SIG-M5 (cell line): ENCODE data around the gene PCBP3.
"Not testable (repeated sequence)": the region's sequence is repeated elsewhere in the genome, so short reads cannot be mapped to it uniquely, and the experiment has no call there.

ENCODE experiments used
- DNase-seq: peaks from one replicate; lab custom pipeline; 2025; lab: John Stamatoyannopoulos, UW

PCBP3 gene

GRCh38 chr21:45809421-45809820 is 165.9 kb downstream of the PCBP3 start:
- DNase-seq: no peak

GRCh38 chr21:45811136-45811535 is 167.6 kb downstream of the PCBP3 start:
- no peak for DNase-seq

GRCh38 chr21:45814210-45814940 is 170.8 kb downstream of the PCBP3 start:
- not testable (repeated sequence) for DNase-seq

DNA sequence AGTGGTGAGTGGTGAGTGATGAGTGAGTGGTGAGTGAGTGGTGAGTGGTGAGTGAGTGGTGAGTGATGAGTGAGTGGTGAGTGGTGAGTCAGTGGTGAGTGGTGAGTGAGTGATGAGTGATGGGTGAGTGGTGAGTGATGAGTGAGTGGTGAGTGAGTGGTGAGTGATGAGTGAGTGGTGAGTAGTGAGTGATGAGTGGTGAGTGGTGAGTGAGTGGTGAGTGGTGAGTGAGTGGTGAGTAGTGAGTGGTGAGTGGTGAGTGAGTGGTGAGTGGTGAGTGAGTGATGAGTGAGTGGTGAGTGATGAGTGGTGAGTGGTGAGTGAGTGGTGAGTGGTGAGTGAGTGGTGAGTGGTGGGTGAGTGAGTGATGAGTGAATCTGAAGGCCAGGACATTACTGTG is 172.3 kb downstream of the PCBP3 start:
- DNase-seq: not testable (repeated sequence)

- no peak for DNase-seq
These were observed 173.3 kb downstream of the PCBP3 start for GRCh38 chr21:45816794-45817193.

- DNase-seq: no peak
These were observed 173.8 kb downstream of the PCBP3 start for GRCh38 chr21:45817345-45817744.

DNA sequence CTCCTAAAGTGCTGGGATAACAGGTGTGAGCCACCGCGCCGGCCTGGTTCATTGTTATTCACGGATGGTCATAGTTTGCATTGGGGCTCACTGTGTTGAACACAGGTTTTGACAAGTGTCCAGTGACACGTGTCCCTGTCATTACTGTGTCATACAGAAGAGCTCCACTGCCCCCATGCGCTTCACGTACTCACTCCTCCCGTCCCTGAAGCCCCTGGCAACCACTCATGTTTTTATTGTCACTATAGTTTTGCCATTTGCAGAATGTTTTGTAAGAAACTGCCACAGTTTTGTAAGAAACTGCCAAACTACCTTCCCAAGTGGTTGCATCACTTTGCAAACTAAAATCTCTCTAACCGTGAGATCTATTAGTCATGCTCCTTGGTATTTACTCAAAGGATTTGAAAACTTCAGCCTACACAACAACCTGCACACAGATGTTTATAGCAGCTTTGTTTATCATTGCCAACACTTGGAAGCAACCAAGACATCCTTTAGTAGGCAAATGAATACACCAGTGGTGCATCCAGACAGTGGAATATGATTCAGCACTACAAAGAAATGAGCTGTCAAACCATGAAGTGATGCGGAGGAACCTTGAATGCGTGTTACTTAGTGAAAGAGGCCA is 174.9 kb downstream of the PCBP3 start:
- peak; percentile 89 for DNase-seq

DNA sequence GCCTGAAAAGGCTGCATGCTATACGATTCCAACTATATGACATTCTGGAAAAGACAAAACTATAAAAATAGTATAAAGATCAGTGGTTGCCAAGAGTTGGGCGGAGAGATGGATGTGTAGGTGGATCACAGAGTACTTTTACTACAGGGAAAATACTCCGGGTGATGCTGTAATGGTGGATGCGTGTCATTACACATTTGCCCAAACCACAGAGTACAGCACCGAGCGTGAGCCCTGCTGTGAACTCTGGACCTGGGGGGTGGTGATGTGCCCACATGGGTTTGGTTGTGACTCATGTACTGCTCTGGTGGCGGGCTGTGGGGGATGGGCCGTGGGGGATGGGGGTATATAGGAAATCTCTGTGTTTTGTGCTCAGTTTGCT is 175.4 kb downstream of the PCBP3 start:
- peak; percentile 59 for DNase-seq

GRCh38 chr21:45819478-45820170 is 176.1 kb downstream of the PCBP3 start:
- DNase-seq: no peak

GRCh38 chr21:45820171-45821091 is 176.9 kb downstream of the PCBP3 start:
- DNase-seq: peak; percentile 40

- DNase-seq: no peak
These were observed 177.9 kb downstream of the PCBP3 start for GRCh38 chr21:45821315-45821962.

DNA sequence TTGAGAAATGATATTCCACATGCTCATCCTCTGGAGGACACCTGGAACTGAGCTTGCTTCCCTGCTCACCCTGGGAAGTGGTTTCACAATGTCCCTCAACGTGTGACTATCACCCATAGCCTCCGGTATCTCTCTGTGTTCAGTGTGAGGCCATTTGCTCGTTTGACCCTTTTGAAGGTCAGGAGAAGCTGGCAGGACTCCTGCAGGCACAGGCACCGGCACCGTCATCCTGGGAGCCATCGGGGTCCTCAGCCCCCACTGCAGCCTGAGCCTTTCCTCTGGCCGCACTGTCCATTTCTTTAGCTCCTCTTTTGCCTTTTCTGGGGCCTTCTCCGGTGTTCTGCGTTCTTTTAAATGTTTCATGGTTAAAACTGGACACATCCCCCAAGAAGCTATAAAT is 178.5 kb downstream of the PCBP3 start:
- DNase-seq: no peak

DNA sequence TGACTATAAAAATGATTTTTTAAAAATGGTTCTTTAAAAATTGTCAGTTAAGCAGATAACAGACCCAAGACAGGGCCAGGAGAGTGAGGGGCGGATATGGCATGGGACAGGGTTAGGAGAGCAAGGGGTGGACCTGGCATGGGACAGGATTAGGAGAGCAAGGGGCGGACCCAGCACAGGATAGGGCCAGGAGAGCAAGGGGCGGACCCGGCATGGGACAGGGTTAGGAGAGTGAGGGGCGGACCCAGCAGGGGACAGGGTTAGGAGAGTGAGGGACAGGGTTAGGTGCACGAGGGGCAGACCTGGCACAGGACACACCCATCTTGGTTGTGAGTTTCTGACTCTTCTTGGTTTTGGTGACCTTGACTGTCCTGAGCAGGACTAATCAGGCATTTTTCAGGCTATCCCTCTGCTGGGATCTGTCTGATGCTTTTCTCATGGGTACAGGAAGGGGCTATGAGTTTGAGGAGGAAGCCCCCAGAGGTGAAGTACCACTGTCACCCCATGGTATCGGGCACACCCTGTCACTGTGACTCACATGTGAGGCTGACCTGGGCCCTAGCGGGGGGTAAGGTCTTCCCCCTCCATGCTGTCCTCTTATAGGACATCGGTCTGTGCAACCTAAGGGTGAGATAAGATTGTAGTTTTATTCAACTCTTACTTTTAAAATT is 179.0 kb downstream of the PCBP3 start:
- DNase-seq: no peak

DNA sequence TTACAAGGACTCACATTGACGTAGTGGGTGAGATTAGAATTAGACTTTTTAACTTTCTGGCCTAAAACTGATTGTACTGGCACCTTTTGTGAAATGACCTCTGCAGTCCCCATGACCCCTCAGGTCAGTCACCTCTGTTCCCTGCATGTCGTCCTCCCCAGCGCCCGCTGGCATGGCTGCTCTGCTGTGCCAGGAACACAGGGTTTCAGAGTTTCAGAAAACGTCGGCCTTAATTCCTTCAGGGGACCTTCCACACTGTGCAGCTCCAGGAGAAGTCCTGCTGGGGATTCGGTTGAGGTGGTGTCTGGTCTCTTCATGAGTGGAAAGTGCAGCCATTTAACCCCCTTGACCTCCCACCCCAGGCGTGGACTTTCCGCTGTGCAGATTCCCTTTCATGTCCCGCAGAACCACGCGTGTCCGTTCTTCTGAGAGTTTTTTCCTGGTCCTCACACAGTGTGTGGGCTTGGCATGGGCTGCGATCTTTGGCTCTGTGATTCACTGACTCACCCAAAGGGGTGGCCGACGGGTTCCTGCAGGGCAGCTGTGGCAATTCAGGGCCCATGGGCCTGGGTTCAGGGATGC is 179.7 kb downstream of the PCBP3 start:
- DNase-seq: no peak

GRCh38 chr21:45824546-45825215 is 181.2 kb downstream of the PCBP3 start:
- DNase-seq: no peak

DNA sequence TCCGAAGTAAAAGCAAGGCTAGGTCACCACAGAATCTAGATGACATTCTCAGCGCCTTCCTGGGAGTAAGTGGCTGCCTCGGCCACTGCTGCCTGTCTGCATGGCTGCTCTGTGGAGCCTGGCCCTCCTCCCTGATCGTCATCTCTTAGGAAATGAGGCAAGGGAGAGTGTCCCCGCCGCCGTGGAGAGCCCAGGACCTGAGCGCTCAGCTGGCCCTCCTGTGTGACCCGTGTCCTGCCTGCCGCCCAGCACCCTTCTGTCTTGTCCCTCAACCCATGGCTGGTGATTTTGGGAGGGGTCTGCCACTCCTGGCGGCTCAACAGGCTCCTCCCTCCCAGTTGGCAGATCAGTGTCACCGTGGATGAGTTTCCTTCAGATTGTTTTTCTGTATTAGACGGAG is 181.7 kb downstream of the PCBP3 start:
- DNase-seq: no peak

DNA sequence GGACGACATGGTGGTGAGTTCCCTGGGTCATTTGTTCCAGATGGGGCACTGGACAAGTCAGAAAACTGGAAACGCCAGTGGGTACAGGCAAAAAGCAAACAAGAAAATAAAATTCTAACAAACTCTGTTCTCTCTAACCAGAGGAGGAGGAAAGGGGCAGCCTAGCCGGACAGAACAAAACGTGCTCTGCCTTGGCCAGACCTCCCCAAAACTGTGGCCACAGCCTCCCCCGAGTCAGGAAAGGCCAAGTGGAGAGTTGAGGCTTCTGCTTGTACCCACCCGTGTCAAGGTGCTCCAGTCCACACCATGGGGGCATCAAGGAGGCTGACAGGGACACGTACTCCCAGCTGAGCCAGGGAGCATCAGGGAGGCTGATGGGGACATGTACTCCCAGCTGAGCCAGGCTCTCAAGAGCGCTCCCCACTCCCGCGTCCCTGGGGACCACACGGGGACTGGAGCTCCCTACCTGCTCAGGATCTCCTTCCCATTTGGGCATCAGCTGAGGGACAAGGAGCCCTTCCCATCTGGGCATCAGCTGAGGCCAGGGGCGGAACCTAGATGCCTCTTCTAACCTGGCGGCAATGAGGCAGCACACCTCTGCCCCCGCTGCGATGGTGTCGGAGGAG is 183.3 kb downstream of the PCBP3 start:
- DNase-seq: no peak

DNA sequence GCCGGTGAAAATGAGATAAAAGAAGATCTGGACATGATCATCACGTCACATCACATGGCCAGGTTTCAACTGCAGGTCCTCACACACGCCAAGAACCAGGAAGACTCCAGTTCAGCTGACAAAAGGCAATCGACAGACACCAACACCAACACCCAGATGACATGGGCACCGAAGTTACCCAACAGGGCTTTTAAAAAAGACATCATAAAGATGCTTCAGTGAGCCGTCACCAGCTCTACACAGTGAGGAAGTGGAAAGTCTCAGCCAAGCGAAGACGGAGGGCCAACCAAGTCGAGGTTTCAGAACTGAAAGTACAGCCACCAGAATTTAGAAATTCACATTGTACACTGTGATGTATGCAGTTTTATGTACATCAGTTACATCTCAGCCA is 183.8 kb downstream of the PCBP3 start:
- DNase-seq: peak; percentile 12

DNA sequence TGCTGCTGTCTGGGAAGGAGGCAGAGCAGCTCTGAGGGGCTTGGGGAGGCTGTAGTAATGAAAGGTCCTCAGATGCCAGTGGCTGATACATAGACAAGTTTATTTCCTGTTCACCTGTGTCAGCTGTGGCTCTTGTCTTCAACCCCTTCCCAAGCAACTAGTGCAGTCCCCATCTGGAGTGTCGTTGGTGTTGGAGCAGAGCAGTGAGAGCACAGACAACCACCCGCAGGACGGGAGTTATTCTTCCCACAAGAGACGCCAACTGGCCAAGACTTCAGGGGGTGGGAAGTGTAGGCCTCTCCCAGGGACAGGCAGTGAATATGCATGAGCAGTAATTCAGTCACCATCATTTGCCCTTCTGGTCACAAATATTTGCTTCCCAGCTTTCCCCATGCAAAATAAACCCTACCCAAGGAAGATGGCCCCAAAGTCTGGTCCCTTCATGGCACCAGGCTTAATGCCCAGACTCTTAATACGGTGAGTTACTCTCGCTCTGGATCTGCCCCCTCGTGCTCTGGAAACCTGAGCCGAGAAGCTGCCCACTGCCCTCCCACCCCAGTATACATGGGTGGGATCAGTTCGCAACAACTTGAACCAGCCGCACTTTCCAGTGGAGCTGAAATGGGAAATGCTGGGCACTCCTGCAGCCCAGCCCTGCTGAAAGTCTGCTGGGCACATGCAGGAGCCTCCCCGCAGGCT is 184.5 kb downstream of the PCBP3 start:
- DNase-seq: no peak
